Parathyroid adenoma (tissue), 2 donors: ENCODE results near the gene MAGI2.

Experiments
- H2AFZ ChIP-seq: fragments of 300-600 bp; sonication (generic); one replicate; pipeline ENCODE4 v1.7.0; 2017; ENCODE audit warnings: antibody characterized with exemption, mild to moderate bottlenecking
- H3K27ac ChIP-seq: fragments of 300-600 bp; sonication (generic); one replicate; pipeline ENCODE4 v1.7.0; 2017
- H3K27me3 ChIP-seq: fragments of 300-600 bp; sonication (generic); one replicate; pipeline ENCODE4 v1.7.0; 2017; ENCODE audit warnings: low read length; ENCODE audit not compliant: control insufficient read depth, insufficient read depth
- H3K36me3 ChIP-seq: fragments of 300-600 bp; sonication (generic); one replicate; pipeline ENCODE4 v1.7.0; 2017; ENCODE audit warnings: low read length; ENCODE audit not compliant: control insufficient read depth, insufficient read depth
- H3K4me1 ChIP-seq: fragments of 300-600 bp; sonication (generic); one replicate; pipeline ENCODE4 v1.7.0; 2017; ENCODE audit warnings: control low read depth
- H3K4me2 ChIP-seq: fragments of 300-600 bp; sonication (generic); one replicate; pipeline ENCODE4 v1.7.0; 2017; ENCODE audit warnings: low read length
- H3K4me3 ChIP-seq: fragments of 300-600 bp; sonication (generic); one replicate; pipeline ENCODE4 v1.7.0; 2017; ENCODE audit warnings: low read depth, low read length
- H3K79me2 ChIP-seq: fragments of 300-600 bp; sonication (generic); one replicate; pipeline ENCODE4 v1.7.0; 2017; ENCODE audit warnings: control low read depth
- H3K9ac ChIP-seq: fragments of 300-600 bp; sonication (generic); one replicate; pipeline ENCODE4 v1.7.0; 2017; ENCODE audit warnings: mild to moderate bottlenecking
- H3K9me3 ChIP-seq: fragments of 300-600 bp; sonication (generic); one replicate; pipeline ENCODE4 v1.7.0; 2017; ENCODE audit warnings: low read length; ENCODE audit not compliant: control insufficient read depth
- CTCF ChIP-seq: fragments of 300-600 bp; sonication (generic); IDR thresholded peaks from one replicate; pipeline ENCODE4 v1.7.0; 2017; ENCODE audit warnings: antibody characterized with exemption, mild to moderate bottlenecking
- donor health status: primary hyperparathyroidism.

MAGI2 gene

DNA sequence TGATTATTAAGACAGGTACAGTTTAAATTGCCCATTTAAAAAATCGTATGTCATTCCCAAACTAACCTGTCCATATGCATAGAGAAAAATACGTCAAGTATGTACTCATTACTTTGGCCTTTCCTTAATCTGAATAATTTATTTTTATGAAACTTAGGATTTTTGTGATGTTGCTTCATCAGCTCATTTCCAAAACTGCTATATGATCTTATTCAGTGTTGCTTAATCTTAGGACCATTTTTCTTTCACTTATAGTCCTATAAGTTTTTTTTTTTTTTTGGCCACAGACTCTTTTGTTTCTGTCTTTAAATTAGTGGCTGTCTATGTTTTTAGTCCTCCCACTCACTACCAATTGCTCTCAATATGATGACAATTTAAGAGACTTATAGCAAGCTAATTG, 1309.8 kb downstream of the MAGI2 start:
- H3K27me3 ChIP-seq = no peaks in the 10 kb centered on the region
- TF ChIP-seq CTCF = no peak
- H3K27ac ChIP-seq = no peak overlapping the region
- H3K9me3 ChIP-seq = no peaks in the 10 kb centered on the region
- no peaks in the 10 kb centered on the region for H3K79me2 ChIP-seq
- no peak overlapping the region for H3K9ac ChIP-seq
- no peak overlapping the region for H3K4me2 ChIP-seq
- no peaks in the 10 kb centered on the region for H3K36me3 ChIP-seq
- no peaks in the 10 kb centered on the region for H3K4me1 ChIP-seq
- no peak overlapping the region for H2AFZ ChIP-seq
- H3K4me3 ChIP-seq = no peak overlapping the region

DNA sequence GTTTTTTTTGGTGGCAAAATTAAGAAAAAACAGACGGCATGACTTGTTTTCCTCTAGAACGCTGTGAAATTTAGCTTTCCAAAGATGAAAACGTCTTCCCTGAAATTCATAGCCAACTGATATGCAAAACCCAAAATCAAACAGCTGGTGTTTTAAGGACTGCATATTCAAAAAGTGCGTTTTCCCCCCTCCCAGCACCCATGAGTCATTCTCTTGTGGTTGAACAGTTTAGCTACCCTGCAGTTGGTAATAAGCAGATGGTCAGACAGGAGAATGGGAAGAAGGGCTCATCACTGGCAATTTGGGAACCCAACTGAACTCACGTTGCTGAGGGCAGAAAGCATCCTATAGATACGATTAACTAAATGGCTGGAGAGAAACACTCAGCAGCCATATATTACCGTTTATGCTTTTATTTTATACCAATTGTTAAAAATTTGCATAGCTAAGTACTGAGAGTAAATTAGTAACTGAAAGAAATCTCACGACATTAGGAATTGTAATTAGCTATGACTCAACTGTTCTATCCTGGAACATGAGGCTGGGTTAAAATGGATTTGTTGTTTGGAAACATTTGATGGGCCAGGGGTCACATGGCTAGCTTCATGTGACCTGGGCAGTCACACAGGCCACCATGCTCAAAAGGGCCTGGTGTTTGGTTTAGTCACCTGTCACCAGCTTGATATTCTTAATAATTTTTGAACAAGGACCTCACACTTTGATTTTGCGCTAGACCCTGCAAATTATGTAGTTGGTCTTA, 1311.8 kb downstream of the MAGI2 start:
- Histone ChIP-seq H3K27ac (no peak overlapping the region), H3K9me3 (no peaks in the 10 kb centered on the region), H3K27me3 (no peaks in the 10 kb centered on the region), H2AFZ (no peak overlapping the region), H3K4me1 (no peaks in the 10 kb centered on the region), H3K4me3 (no peak overlapping the region), H3K9ac (no peak overlapping the region), H3K36me3 (no peaks in the 10 kb centered on the region), H3K4me2 (no peak overlapping the region), H3K79me2 (no peaks in the 10 kb centered on the region)
- no peak for TF ChIP-seq CTCF

DNA sequence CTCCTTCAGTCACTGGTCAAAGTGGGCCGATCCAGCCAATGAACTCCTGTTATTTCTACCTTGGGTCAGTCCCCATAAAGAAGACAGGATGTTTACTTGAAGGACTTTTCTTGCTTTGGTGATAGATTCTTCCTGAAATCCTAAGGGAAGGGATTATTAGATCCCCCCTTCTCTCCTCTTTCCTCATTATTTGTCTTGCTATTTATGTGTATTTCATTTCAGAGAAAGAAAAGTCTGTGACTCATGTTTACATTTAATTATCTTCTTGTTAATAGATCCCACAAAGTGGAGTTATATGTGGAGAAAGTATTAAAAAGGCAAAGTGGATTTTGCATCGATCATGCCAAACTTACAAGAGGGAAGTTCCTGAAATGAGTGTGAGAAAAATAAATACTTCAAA, 1313.4 kb downstream of the MAGI2 start:
- Histone ChIP-seq H3K27me3 (no peaks in the 10 kb centered on the region), H3K9ac (no peak overlapping the region), H3K4me1 (no peaks in the 10 kb centered on the region), H3K4me2 (no peak overlapping the region), H3K36me3 (no peaks in the 10 kb centered on the region), H2AFZ (no peak overlapping the region), H3K4me3 (no peak overlapping the region), H3K79me2 (no peaks in the 10 kb centered on the region), H3K27ac (no peak overlapping the region), H3K9me3 (no peaks in the 10 kb centered on the region)
- no peak for TF ChIP-seq CTCF

DNA sequence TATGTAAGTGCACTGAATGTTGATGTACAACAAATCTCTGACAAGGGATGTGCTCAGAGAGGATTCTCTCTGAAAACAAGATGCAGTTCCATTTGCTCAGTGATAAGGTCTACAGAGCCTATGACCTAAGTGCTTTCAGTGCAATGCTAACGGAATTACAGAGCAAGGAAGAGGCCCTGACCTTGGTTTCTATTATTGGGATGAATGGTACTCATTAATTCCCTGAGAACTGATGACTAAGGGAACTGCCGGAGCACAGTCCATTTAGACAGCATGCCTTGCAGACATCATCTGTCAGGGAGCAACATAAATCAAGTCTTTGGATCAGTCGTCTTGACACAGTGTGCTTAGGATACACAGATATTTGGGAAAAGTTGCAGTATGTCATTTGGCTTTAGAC, 1314.1 kb downstream of the MAGI2 start:
- no peaks in the 10 kb centered on the region for H3K9me3 ChIP-seq
- no peaks in the 10 kb centered on the region for H3K79me2 ChIP-seq
- H3K27me3 ChIP-seq = no peaks in the 10 kb centered on the region
- H3K9ac ChIP-seq = no peak overlapping the region
- H3K27ac ChIP-seq = no peak overlapping the region
- no peaks in the 10 kb centered on the region for H3K4me1 ChIP-seq
- H3K4me2 ChIP-seq = no peak overlapping the region
- no peak overlapping the region for H2AFZ ChIP-seq
- no peak overlapping the region for H3K4me3 ChIP-seq
- no peaks in the 10 kb centered on the region for H3K36me3 ChIP-seq
- no peak for TF ChIP-seq CTCF

DNA sequence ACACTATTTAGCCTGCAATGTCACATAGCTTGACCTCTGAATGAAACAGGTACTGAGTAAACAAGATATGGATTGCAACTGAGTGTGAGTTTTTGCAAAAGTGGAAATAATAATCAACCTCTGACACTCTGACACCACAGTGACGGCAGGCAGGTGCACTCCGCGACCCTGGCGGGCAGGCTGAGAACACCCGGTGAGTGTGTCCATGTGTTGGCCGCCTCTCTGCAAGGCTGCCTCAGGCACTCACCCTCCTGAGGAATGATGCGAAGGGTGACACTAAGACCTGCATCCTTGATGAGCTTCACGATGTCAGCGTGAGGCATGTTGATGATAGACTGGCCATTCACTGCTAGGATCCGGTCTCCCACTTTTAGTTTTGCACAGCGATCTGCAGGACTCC, 1318.7 kb downstream of the MAGI2 start:
- no peak overlapping the region for H3K9ac ChIP-seq
- no peak overlapping the region for H3K4me3 ChIP-seq
- no peaks in the 10 kb centered on the region for H3K9me3 ChIP-seq
- no peak overlapping the region for H2AFZ ChIP-seq
- no peaks in the 10 kb centered on the region for H3K27me3 ChIP-seq
- H3K27ac ChIP-seq = no peak overlapping the region
- H3K36me3 ChIP-seq = no peaks in the 10 kb centered on the region
- H3K4me1 ChIP-seq = no peaks in the 10 kb centered on the region
- TF ChIP-seq CTCF = no peak
- H3K4me2 ChIP-seq = no peak overlapping the region
- H3K79me2 ChIP-seq = no peaks in the 10 kb centered on the region
